ENCODE measurements around the gene ALG12. TPM values are rescaled to one million over a fixed set of nuclear protein-coding genes. Genes with fewer than 3 reads are reported as not detected.

ALG12 gene
- total and polyA plus RNA-seq, 2 of the 13 experiments (the other 11 are each of a cell fraction or from before 2014, with no cell fraction given): 7.8 to 15.8 TPM

- TF ChIP-seq, protein P1, sequence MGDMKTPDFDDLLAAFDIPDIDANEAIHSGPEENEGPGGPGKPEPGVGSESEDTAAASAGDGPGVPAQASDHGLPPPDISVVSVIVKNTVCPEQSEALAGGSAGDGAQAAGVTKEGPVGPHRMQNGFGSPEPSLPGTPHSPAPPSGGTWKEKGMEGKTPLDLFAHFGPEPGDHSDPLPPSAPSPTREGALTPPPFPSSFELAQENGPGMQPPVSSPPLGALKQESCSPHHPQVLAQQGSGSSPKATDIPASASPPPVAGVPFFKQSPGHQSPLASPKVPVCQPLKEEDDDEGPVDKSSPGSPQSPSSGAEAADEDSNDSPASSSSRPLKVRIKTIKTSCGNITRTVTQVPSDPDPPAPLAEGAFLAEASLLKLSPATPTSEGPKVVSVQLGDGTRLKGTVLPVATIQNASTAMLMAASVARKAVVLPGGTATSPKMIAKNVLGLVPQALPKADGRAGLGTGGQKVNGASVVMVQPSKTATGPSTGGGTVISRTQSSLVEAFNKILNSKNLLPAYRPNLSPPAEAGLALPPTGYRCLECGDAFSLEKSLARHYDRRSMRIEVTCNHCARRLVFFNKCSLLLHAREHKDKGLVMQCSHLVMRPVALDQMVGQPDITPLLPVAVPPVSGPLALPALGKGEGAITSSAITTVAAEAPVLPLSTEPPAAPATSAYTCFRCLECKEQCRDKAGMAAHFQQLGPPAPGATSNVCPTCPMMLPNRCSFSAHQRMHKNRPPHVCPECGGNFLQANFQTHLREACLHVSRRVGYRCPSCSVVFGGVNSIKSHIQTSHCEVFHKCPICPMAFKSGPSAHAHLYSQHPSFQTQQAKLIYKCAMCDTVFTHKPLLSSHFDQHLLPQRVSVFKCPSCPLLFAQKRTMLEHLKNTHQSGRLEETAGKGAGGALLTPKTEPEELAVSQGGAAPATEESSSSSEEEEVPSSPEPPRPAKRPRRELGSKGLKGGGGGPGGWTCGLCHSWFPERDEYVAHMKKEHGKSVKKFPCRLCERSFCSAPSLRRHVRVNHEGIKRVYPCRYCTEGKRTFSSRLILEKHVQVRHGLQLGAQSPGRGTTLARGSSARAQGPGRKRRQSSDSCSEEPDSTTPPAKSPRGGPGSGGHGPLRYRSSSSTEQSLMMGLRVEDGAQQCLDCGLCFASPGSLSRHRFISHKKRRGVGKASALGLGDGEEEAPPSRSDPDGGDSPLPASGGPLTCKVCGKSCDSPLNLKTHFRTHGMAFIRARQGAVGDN (CRISPR knock-in tag; IDR thresholded peaks at IDR 0.05): peak; percentile 99
- TF ChIP-seq NBN (conservative IDR thresholded peaks at IDR 0.05) (no peak), NFIB (CRISPR knock-in tag; IDR thresholded peaks at IDR 0.05; ENCODE audit: borderline replicate concordance) (no peak), PHF21A (CRISPR knock-in tag; IDR thresholded peaks at IDR 0.05) (no peak), RBFOX2 (IDR thresholded peaks at IDR 0.05; ENCODE audit: low read depth, low read length) (no peak), TAF1 (CRISPR knock-in tag; IDR thresholded peaks at IDR 0.05) (0 out of 2 replicates have a peak, but pooled peaks have one; percentile 10), MLX (CRISPR knock-in tag; IDR thresholded peaks at IDR 0.05) (no peak), CEBPG (CRISPR knock-in tag; IDR thresholded peaks at IDR 0.05) (no peak), SP1 (IDR thresholded peaks at IDR 0.05) (no peak), SP1 (CRISPR knock-in tag; IDR thresholded peaks at IDR 0.05) (no peak; the same call in 1 of the 2 replicates), ZNF33B (CRISPR knock-in tag; IDR thresholded peaks at IDR 0.05) (no peak), PHB2 (IDR thresholded peaks at IDR 0.05; ENCODE audit: partially characterized antibody) (no peak), ZNF703 (CRISPR knock-in tag; IDR thresholded peaks at IDR 0.05; ENCODE audit: borderline replicate concordance) (no peak), GRHL1 (CRISPR knock-in tag; conservative IDR thresholded peaks at IDR 0.05) (no peak), NFATC3 (CRISPR knock-in tag; IDR thresholded peaks at IDR 0.05) (no peak), ZBTB3 (CRISPR knock-in tag; IDR thresholded peaks at IDR 0.05; ENCODE audit: borderline replicate concordance, low read depth) (0 out of 2 replicates have a peak, but pooled peaks have one; percentile 30), SALL2 (CRISPR knock-in tag; IDR thresholded peaks at IDR 0.05) (no peak)
- TF ChIP-seq, protein P2, sequence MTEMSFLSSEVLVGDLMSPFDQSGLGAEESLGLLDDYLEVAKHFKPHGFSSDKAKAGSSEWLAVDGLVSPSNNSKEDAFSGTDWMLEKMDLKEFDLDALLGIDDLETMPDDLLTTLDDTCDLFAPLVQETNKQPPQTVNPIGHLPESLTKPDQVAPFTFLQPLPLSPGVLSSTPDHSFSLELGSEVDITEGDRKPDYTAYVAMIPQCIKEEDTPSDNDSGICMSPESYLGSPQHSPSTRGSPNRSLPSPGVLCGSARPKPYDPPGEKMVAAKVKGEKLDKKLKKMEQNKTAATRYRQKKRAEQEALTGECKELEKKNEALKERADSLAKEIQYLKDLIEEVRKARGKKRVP (CRISPR knock-in tag; IDR thresholded peaks at IDR 0.05): no peak
- TF ChIP-seq, protein P3, sequence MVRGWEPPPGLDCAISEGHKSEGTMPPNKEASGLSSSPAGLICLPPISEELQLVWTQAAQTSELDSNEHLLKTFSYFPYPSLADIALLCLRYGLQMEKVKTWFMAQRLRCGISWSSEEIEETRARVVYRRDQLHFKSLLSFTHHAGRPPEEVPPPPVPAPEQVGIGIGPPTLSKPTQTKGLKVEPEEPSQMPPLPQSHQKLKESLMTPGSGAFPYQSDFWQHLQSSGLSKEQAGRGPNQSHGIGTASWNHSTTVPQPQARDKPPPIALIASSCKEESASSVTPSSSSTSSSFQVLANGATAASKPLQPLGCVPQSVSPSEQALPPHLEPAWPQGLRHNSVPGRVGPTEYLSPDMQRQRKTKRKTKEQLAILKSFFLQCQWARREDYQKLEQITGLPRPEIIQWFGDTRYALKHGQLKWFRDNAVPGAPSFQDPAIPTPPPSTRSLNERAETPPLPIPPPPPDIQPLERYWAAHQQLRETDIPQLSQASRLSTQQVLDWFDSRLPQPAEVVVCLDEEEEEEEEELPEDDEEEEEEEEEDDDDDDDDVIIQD (CRISPR knock-in tag; IDR thresholded peaks at IDR 0.05; ENCODE audit: low read depth): 0 out of 2 replicates have a peak, but pooled peaks have one; percentile 21
- TF ChIP-seq, protein P4, sequence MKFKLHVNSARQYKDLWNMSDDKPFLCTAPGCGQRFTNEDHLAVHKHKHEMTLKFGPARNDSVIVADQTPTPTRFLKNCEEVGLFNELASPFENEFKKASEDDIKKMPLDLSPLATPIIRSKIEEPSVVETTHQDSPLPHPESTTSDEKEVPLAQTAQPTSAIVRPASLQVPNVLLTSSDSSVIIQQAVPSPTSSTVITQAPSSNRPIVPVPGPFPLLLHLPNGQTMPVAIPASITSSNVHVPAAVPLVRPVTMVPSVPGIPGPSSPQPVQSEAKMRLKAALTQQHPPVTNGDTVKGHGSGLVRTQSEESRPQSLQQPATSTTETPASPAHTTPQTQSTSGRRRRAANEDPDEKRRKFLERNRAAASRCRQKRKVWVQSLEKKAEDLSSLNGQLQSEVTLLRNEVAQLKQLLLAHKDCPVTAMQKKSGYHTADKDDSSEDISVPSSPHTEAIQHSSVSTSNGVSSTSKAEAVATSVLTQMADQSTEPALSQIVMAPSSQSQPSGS (CRISPR knock-in tag; IDR thresholded peaks at IDR 0.05): no peak
Observed at GRCh38 chr22:49941507-49942316, 23.5 kb upstream of the ALG12 start (continued).
